ENCODE data around the gene LFNG. TPM values are rescaled to one million over a fixed set of nuclear protein-coding genes. Genes with fewer than 3 reads are reported as not detected.

Gene LFNG
- total RNA-seq, 1 donor from 2014 or later: 4.5 TPM

DNA sequence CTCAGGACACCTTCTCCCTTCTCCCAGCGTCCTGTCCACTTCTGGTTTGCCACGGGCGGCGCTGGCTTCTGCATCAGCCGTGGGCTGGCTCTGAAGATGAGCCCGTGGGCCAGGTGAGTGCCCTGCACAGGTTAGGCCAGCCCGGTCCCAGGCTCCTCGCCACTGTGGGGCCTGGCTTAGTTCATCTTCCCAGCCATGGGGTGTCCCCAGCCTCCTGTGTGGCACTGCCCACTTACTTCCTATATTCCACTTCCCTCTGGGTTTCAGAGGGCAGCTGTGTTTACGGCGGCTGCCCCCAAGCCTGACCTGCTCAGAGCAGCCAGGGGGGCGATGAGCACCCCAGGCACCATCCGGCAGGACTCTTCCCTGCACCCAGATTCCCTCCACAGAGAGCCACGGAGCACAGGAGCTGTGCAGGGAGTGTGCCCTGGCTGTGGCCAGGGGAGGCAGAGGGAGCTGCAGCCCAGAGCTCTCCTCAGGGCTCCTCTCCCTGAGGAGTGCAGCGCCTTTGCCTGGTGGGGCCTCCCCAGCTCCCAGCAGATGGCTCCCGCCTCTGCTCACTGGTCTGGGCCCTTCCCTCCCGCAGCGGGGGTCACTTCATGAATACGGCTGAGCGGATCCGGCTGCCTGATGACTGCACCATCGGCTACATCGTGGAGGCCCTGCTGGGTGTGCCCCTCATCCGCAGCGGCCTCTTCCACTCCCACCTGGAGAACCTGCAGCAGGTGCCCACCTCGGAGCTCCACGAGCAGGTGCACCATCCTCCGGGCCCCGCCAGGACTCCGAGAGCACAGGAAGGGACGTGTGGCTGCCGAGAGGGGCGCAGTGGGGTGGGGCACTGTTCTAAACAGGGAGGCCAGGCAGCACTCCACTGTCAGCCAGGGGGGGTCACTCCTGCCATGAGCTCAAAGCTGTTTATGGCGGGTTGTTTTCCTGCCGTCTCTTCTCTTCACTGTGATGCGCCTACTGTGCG, 6.4 kb downstream of the LFNG start:
- no peak for TF ChIP-seq CTCF (IDR thresholded peaks at IDR 0.05; ENCODE audit: insufficient read depth, low read length, severe bottlenecking)
- FAIRE-seq (no peak), DNase-seq (ENCODE audit: low read depth) (no peak)
- H3K27me3 ChIP-seq (ENCODE audit: control insufficient read depth, insufficient read depth, low read length): no peaks in the 10 kb centered on the region
- H3K36me3 ChIP-seq (ENCODE audit: control insufficient read depth, insufficient read depth, low read length): peaks cover 8% of the 10 kb centered on the region
- H3K4me3 ChIP-seq (ENCODE audit: low read depth, low read length): no peak overlapping the region

- FAIRE-seq (no peak), DNase-seq (ENCODE audit: low read depth) (no peak)
Measured at GRCh38 chr7:2526659-2527504, 7.3 kb downstream of the LFNG start.

GRCh38 chr7:2527505-2528467, 8.2 kb downstream of the LFNG start:
- no peak for FAIRE-seq

More at GRCh38 chr7:2526659-2527504, 7.3 kb downstream of the LFNG start:
- Histone ChIP-seq H3K4me3 (ENCODE audit: low read depth, low read length) (no peak overlapping the region), H3K36me3 (ENCODE audit: control insufficient read depth, insufficient read depth, low read length) (peaks cover 8% of the 10 kb centered on the region), H3K27me3 (ENCODE audit: control insufficient read depth, insufficient read depth, low read length) (no peaks in the 10 kb centered on the region)
- TF ChIP-seq CTCF (IDR thresholded peaks at IDR 0.05; ENCODE audit: insufficient read depth, low read length, severe bottlenecking): no peak

GRCh38 chr7:2528481-2529095, 9.0 kb downstream of the LFNG start:
- peak; percentile 23 for FAIRE-seq
- H3K4me3 ChIP-seq (ENCODE audit: low read depth, low read length): no peak overlapping the region
- H3K36me3 ChIP-seq (ENCODE audit: control insufficient read depth, insufficient read depth, low read length): peaks cover 8% of the 10 kb centered on the region
- no peak for DNase-seq (ENCODE audit: low read depth)
- no peaks in the 10 kb centered on the region for H3K27me3 ChIP-seq (ENCODE audit: control insufficient read depth, insufficient read depth, low read length)
- TF ChIP-seq CTCF (IDR thresholded peaks at IDR 0.05; ENCODE audit: insufficient read depth, low read length, severe bottlenecking): no peak

More at GRCh38 chr7:2527505-2528467, 8.2 kb downstream of the LFNG start:
- no peaks in the 10 kb centered on the region for H3K27me3 ChIP-seq (ENCODE audit: control insufficient read depth, insufficient read depth, low read length)
- DNase-seq (ENCODE audit: low read depth): peak; percentile 68
- H3K4me3 ChIP-seq (ENCODE audit: low read depth, low read length): no peak overlapping the region
- H3K36me3 ChIP-seq (ENCODE audit: control insufficient read depth, insufficient read depth, low read length): peaks cover 8% of the 10 kb centered on the region
- TF ChIP-seq CTCF (IDR thresholded peaks at IDR 0.05; ENCODE audit: insufficient read depth, low read length, severe bottlenecking): no peak

All from bronchial epithelial cell (primary cell).